Measurements from ENCODE around the gene SCUBE3.

The SCUBE3 gene

DNA sequence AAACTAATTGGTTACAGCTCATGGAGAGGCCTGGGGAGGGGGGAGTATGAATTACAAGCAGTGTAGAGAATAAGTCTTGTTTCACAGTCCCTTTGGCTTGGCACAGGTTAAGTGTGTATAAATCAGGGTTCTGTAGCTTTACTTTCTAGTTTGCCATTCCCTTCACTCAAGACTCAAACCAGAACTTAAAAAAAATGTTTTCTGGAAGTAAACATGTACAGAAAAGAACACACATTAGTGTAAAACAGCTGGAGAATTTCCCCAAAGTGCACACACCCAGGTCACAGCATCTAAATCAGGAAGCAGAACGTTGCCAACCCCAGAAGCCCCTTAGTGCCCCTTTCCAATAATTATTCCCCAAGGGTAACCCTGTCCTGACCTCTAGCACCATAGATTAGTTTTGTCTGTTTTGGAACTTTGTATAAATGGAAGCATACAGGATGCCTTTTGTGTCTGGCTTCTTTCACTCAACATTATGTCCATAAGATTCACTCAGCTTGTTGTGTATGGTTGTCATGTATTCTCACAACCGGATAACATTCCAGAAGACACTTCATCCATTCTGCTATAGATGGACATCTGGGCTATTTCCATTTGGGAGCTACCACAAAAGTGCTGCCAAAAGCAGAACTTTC is 33.7 kb upstream of the SCUBE3 start:
- TF ChIP-seq, protein P1, sequence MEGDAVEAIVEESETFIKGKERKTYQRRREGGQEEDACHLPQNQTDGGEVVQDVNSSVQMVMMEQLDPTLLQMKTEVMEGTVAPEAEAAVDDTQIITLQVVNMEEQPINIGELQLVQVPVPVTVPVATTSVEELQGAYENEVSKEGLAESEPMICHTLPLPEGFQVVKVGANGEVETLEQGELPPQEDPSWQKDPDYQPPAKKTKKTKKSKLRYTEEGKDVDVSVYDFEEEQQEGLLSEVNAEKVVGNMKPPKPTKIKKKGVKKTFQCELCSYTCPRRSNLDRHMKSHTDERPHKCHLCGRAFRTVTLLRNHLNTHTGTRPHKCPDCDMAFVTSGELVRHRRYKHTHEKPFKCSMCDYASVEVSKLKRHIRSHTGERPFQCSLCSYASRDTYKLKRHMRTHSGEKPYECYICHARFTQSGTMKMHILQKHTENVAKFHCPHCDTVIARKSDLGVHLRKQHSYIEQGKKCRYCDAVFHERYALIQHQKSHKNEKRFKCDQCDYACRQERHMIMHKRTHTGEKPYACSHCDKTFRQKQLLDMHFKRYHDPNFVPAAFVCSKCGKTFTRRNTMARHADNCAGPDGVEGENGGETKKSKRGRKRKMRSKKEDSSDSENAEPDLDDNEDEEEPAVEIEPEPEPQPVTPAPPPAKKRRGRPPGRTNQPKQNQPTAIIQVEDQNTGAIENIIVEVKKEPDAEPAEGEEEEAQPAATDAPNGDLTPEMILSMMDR (conservative IDR thresholded peaks at IDR 0.05; ENCODE audit: control insufficient read depth, insufficient read depth, low read depth, low read length): no peak
- H3K4me3 ChIP-seq (ENCODE audit: control insufficient read depth, low read depth, low read length): no peak overlapping the region
- no peak for DNase-seq (ENCODE audit: low read depth)

DNA sequence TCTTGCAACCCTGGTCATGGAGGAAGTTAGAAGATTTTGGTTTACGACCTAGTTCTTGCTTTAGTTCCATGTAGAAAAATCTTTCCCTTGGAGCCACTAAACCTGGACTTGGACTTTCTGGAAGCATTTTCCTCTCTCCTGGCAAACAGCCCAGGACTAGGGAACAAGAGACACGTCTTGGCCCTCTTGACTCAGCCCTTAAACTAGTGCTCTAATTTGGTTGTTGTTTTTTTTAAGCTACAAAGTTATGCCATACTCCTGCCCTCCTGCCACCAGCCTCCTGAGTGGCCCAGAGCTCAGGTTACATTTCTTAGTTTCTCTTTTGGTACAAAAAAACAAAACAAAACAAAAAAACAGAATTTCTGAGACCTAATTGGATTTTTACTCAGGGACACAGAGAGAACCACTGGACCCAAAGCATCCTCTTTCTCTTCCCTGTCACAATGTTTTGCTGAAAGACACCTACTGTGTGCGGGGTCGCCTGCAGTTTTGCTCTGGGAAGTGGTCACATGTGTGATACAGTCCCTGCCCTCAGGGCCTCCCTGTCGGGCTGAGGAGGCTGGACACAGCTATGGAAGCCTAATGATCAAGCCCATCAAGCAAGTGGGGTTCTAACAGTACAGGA is 32.3 kb upstream of the SCUBE3 start:
- no peak overlapping the region for H3K4me3 ChIP-seq (ENCODE audit: control insufficient read depth, low read depth, low read length)
- TF ChIP-seq, protein P1 (conservative IDR thresholded peaks at IDR 0.05; ENCODE audit: control insufficient read depth, insufficient read depth, low read depth, low read length): no peak
- DNase-seq (ENCODE audit: low read depth): peak; percentile 85

DNA sequence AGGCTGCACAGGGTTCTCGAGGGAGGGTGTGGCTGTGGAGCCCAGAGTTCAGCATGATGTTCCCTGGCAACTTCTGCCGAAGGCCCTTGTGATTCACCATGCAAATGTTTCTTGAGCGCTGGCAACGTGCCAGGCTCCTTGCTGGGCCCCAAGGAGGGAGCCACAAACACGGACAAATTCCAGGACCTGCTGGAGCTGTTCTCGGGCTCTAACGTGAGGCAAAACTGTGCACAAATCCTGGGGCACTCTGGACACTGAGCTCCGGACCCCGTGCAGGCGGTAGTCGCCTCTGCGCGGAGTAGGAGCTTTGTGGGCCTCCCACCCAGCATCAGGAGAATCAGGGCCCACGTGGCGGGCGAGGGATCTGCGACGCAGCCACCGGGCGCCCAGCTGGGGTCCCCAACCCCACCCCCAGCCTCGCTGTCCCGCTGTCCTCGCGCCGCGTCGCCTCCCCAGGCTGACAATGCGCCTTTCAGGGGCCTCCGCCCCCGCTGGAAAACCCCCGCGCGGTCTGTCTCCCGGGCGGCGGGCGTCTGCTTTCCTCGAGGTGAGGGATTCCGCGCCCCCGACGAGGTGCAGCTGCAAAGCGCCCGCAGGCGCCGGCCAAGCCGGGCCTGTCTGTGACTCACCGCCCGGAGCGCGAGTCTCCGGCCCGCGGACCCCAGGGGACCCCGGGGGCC is 31.7 kb upstream of the SCUBE3 start:
- TF ChIP-seq, protein P1 (conservative IDR thresholded peaks at IDR 0.05; ENCODE audit: control insufficient read depth, insufficient read depth, low read depth, low read length): no peak
- H3K4me3 ChIP-seq (ENCODE audit: control insufficient read depth, low read depth, low read length): no peak overlapping the region
- peak; percentile 92 for DNase-seq (ENCODE audit: low read depth)

DNA sequence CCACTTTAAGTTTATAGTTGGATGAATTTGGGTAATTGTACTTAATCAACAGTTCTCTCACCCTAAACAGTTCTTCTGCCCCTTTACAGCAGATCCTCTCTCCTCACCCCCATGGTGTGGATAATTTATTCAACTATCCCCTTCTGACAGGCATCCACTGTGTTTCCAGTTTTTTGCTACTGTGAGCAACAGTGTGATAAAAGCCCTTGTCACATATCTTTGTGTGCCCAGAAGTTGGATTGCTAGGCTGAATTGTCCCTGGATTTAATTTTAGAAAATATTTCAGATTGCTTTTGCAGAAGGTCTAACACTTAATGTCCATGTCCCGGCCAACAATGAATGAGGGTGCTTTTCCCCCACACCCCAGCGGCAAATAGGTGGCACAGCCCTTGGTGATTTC is 30.5 kb upstream of the SCUBE3 start:
- H3K4me3 ChIP-seq (ENCODE audit: control insufficient read depth, low read depth, low read length): no peak overlapping the region
- TF ChIP-seq, protein P1 (conservative IDR thresholded peaks at IDR 0.05; ENCODE audit: control insufficient read depth, insufficient read depth, low read depth, low read length): no peak

DNA sequence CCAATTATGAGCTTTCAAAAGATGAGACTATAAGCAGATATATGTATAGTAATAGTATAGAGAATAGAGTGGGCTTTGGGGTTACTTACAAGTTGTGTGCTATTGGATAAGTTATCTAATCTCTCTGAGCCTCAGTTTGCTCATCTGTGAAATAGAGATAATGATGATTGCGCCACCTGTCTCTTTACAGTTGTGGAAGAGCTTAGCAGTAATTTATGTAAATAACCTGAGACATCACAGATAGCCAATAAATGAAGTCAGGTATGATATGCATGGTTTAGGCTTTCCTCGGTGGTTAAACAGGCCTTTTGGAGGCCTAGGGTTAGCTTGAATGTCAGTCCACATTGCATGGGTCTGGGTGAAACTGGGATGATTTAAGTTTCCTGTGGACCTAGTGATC is 29.8 kb upstream of the SCUBE3 start:
- TF ChIP-seq, protein P1 (conservative IDR thresholded peaks at IDR 0.05; ENCODE audit: control insufficient read depth, insufficient read depth, low read depth, low read length): no peak
- no peak for DNase-seq (ENCODE audit: low read depth)
- no peak overlapping the region for H3K4me3 ChIP-seq (ENCODE audit: control insufficient read depth, low read depth, low read length)

More for the DNA sequence above, 30.5 kb upstream of the SCUBE3 start:
- no peak for DNase-seq (ENCODE audit: low read depth)

DNA sequence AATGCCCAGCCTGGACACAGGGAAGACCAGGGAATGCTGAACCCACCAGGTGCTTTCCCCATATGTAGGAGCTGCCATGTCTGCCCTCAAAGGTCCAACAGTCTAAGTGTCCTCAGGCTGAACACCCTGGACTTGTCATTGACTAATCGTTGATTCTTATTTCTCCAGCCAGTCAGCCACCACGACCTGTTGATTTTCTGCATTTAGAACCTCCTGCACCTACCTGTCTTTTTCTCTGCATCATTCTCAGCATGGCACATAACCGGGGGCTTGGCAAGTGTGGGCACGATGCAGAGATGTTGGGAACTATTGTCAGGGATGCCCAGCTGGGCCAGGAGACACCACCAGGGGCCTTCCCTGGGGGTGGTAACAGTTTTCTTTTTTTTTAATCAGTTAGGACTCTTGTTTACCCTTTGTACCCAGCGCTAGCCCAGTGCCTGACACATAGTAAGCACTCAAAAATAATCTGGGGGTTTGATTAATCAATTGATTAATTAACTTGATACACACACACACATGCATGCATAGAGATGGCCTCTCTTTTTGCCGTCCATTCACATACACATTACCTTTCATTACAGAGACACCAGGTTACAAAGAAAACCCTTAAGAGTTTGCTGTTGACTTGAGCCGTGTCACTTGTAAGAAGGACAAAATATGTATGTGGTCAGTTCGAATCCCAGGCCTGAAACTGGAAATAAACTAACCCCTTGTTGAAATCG is 29.0 kb upstream of the SCUBE3 start:
- DNase-seq (ENCODE audit: low read depth): no peak

More for the DNA sequence above, 29.0 kb upstream of the SCUBE3 start:
- TF ChIP-seq, protein P1 (conservative IDR thresholded peaks at IDR 0.05; ENCODE audit: control insufficient read depth, insufficient read depth, low read depth, low read length): no peak
- H3K4me3 ChIP-seq (ENCODE audit: control insufficient read depth, low read depth, low read length): no peak overlapping the region
